HEK293 (cell line): ENCODE measurements around the gene PHF23.

ENCODE experiments used
- BCL11A ChIP-seq: fragments of 450-650 bp; formaldehyde crosslinking; IDR thresholded peaks from 2 replicates; pipeline ENCODE4 v1.5.1; 2016; ENCODE audit warnings: low read depth, missing biosample characterization, missing genetic modification characterization
- BCL6B ChIP-seq: fragments of 450-650 bp; formaldehyde crosslinking; IDR thresholded peaks from 2 replicates; pipeline ENCODE4 v1.5.1; 2017; ENCODE audit warnings: missing biosample characterization, missing genetic modification characterization
- KLF8 ChIP-seq: fragments of 450-650 bp; formaldehyde crosslinking; IDR thresholded peaks from 2 replicates; pipeline ENCODE4 v1.5.1; 2016; ENCODE audit warnings: missing biosample characterization, missing genetic modification characterization
- PRDM1 ChIP-seq: fragments of 450-650 bp; formaldehyde crosslinking; IDR thresholded peaks from 2 replicates; pipeline ENCODE4; 2016; ENCODE audit warnings: missing biosample characterization, missing genetic modification characterization
- PRDM4 ChIP-seq: fragments of 450-650 bp; formaldehyde crosslinking; IDR thresholded peaks from 2 replicates; pipeline ENCODE4 v1.5.1; 2017; ENCODE audit warnings: missing biosample characterization, missing genetic modification characterization
- SP3 ChIP-seq: fragments of 450-650 bp; formaldehyde crosslinking; IDR thresholded peaks from 2 replicates; pipeline ENCODE4 v1.5.1; 2016; ENCODE audit warnings: missing biosample characterization, missing genetic modification characterization
- YY2 ChIP-seq: fragments of 450-650 bp; formaldehyde crosslinking; IDR thresholded peaks from 2 replicates; pipeline ENCODE4 v1.5.1; 2016; ENCODE audit warnings: missing biosample characterization, missing genetic modification characterization
- ZBTB17 ChIP-seq: fragments of 450-650 bp; formaldehyde crosslinking; IDR thresholded peaks from 2 replicates; pipeline ENCODE4 v1.5.1; 2016; ENCODE audit warnings: missing biosample characterization, missing genetic modification characterization
- ZBTB20 ChIP-seq: fragments of 450-650 bp; formaldehyde crosslinking; IDR thresholded peaks from 2 replicates; pipeline ENCODE4 v1.5.1; 2016; ENCODE audit warnings: missing biosample characterization, missing genetic modification characterization
- ZBTB26 ChIP-seq: fragments of 450-650 bp; formaldehyde crosslinking; optimal IDR thresholded peaks from 2 replicates; pipeline ENCODE3; 2016; ENCODE audit warnings: missing biosample characterization, mild to moderate bottlenecking, missing genetic modification characterization
- ZBTB44 ChIP-seq: fragments of 450-650 bp; IDR thresholded peaks from 2 replicates; pipeline ENCODE4 v1.5.1; 2018; ENCODE audit warnings: missing biosample characterization, mild to moderate bottlenecking, missing genetic modification characterization
- ZBTB6 ChIP-seq: fragments of 450-650 bp; formaldehyde crosslinking; IDR thresholded peaks from 2 replicates; pipeline ENCODE4 v1.5.1; 2017; ENCODE audit warnings: missing biosample characterization, missing genetic modification characterization
- ZIC2 ChIP-seq: fragments of 450-650 bp; formaldehyde crosslinking; IDR thresholded peaks from 2 replicates; pipeline ENCODE4 v1.5.1; 2016; ENCODE audit warnings: missing biosample characterization, missing genetic modification characterization
- ZNF114 ChIP-seq: fragments of 450-650 bp; formaldehyde crosslinking; IDR thresholded peaks from 2 replicates; pipeline ENCODE4 v1.5.0; 2017; ENCODE audit warnings: missing biosample characterization, missing genetic modification characterization
- ZNF138 ChIP-seq: fragments of 450-650 bp; formaldehyde crosslinking; IDR thresholded peaks from 2 replicates; pipeline ENCODE4 v1.5.1; 2016; ENCODE audit warnings: missing biosample characterization, missing genetic modification characterization, borderline replicate concordance
- ZNF146 ChIP-seq: fragments of 450-650 bp; formaldehyde crosslinking; IDR thresholded peaks from 2 replicates; pipeline ENCODE4 v1.5.1; 2016; ENCODE audit warnings: missing biosample characterization, missing genetic modification characterization
- ZNF24 ChIP-seq: fragments of 450-650 bp; formaldehyde crosslinking; IDR thresholded peaks from 2 replicates; pipeline ENCODE4 v1.5.1; 2016; ENCODE audit warnings: missing biosample characterization, missing genetic modification characterization
- ZNF274 ChIP-seq, 2 experiments: fragments of 200-500 bp in 1 of 2; fragments of 450-650 bp in 1 of 2; sonication (Bioruptor generic) in 1 of 2; formaldehyde crosslinking in 1 of 2; IDR thresholded peaks; 2 replicates each; pipeline versions ENCODE4 v1.5.1 to v1.6.1; 2014 to 2016; ENCODE audit warnings: borderline replicate concordance in 1 of 2, inconsistent platforms in 1 of 2, low read length in 1 of 2, missing biosample characterization in 1 of 2, missing genetic modification characterization in 1 of 2
- ZNF280D ChIP-seq: fragments of 450-650 bp; formaldehyde crosslinking; IDR thresholded peaks from 2 replicates; pipeline ENCODE4 v1.5.1; 2016; ENCODE audit warnings: missing biosample characterization, missing genetic modification characterization
- ZNF335 ChIP-seq: fragments of 450-650 bp; formaldehyde crosslinking; conservative IDR thresholded peaks from 2 replicates; pipeline ENCODE4 v1.5.1; 2016; ENCODE audit warnings: missing biosample characterization, missing genetic modification characterization
- ZNF391 ChIP-seq: fragments of 450-650 bp; formaldehyde crosslinking; IDR thresholded peaks from 2 replicates; pipeline ENCODE4 v1.5.1; 2016; ENCODE audit warnings: low read depth, missing biosample characterization, missing genetic modification characterization, borderline replicate concordance
- ZNF404 ChIP-seq: fragments of 450-650 bp; formaldehyde crosslinking; IDR thresholded peaks from 2 replicates; pipeline ENCODE4 v1.5.1; 2017; ENCODE audit warnings: missing biosample characterization, missing genetic modification characterization
- ZNF548 ChIP-seq: fragments of 450-650 bp; formaldehyde crosslinking; IDR thresholded peaks from 2 replicates; pipeline ENCODE4 v1.5.1; 2016; ENCODE audit warnings: missing biosample characterization, missing genetic modification characterization
- ZNF558 ChIP-seq: fragments of 450-650 bp; formaldehyde crosslinking; IDR thresholded peaks from 2 replicates; pipeline ENCODE4 v1.5.1; 2016; ENCODE audit warnings: missing biosample characterization, missing genetic modification characterization
- ZNF624 ChIP-seq: fragments of 450-650 bp; formaldehyde crosslinking; IDR thresholded peaks from 2 replicates; pipeline ENCODE4 v1.5.1; 2017; ENCODE audit warnings: missing biosample characterization, missing genetic modification characterization
- ZNF654 ChIP-seq: fragments of 450-650 bp; formaldehyde crosslinking; IDR thresholded peaks from 2 replicates; pipeline ENCODE4 v1.5.1; 2016; ENCODE audit warnings: low read depth, missing biosample characterization, missing genetic modification characterization
- ZNF701 ChIP-seq: fragments of 450-650 bp; formaldehyde crosslinking; IDR thresholded peaks from 2 replicates; pipeline ENCODE4 v1.5.1; 2016; ENCODE audit warnings: missing biosample characterization, missing genetic modification characterization
- ZNF785 ChIP-seq: fragments of 450-650 bp; formaldehyde crosslinking; IDR thresholded peaks from 2 replicates; pipeline ENCODE4 v1.5.1; 2016; ENCODE audit warnings: missing biosample characterization, missing genetic modification characterization

The PHF23 gene

GRCh38 chr17:7219812-7220592, 19.3 kb downstream of the PHF23 start, which contains the start of the genes ACADVL and DLG4 (continued):
- TF ChIP-seq BCL6B (tag by site-specific recombination) (no peak), ZNF274 (IDR thresholded peaks at IDR 0.05; ENCODE audit: low read length) (no peak), ZNF274 (tag by site-specific recombination; IDR thresholded peaks at IDR 0.05; ENCODE audit: borderline replicate concordance) (no peak), YY2 (tag by site-specific recombination) (peak; percentile 50; the same call in 1 of the 2 replicates), SP3 (peak; percentile 70), ZBTB17 (tag by site-specific recombination) (peak; percentile 98), ZBTB6 (tag by site-specific recombination) (peak; percentile 86), ZBTB26 (tag by site-specific recombination) (peak; percentile 84), ZNF280D (tag by site-specific recombination) (no peak), ZNF391 (tag by site-specific recombination) (no peak), ZNF114 (tag by site-specific recombination) (no peak), KLF8 (tag by site-specific recombination) (0 out of 2 replicates have a peak, but pooled peaks have one; percentile 53), ZNF138 (no peak), PRDM4 (tag by site-specific recombination) (no peak), ZNF785 (tag by site-specific recombination) (peak; percentile 66; the same call in 1 of the 2 replicates), ZNF146 (tag by site-specific recombination) (peak; percentile 10; the same call in 1 of the 2 replicates), PRDM1 (tag by site-specific recombination) (peak; percentile 96), ZNF558 (tag by site-specific recombination) (no peak), ZNF335 (tag by site-specific recombination) (peak; percentile 98), ZBTB44 (tag by site-specific recombination) (no peak), BCL11A (peak; percentile 30; the same call in 1 of the 2 replicates), ZNF24 (tag by site-specific recombination) (no peak), ZNF701 (tag by site-specific recombination) (no peak), ZNF548 (no peak), ZNF654 (tag by site-specific recombination) (no peak), ZNF624 (tag by site-specific recombination) (0 out of 2 replicates have a peak, but pooled peaks have one; percentile 16), ZBTB20 (tag by site-specific recombination) (peak; percentile 95), ZIC2 (tag by site-specific recombination) (peak; percentile 59), ZNF404 (tag by site-specific recombination) (no peak)
